ENCODE data around the gene CEACAM18. TPM values are rescaled to one million over a fixed set of nuclear protein-coding genes. Genes with fewer than 3 reads are reported as not detected.
"Not testable (repeated sequence)": the region's sequence is repeated elsewhere in the genome, so short reads cannot be mapped to it uniquely, and the experiment has no call there.

The CEACAM18 gene
- total RNA-seq, 1 experiment from 2014 or later, result not detected

DNA sequence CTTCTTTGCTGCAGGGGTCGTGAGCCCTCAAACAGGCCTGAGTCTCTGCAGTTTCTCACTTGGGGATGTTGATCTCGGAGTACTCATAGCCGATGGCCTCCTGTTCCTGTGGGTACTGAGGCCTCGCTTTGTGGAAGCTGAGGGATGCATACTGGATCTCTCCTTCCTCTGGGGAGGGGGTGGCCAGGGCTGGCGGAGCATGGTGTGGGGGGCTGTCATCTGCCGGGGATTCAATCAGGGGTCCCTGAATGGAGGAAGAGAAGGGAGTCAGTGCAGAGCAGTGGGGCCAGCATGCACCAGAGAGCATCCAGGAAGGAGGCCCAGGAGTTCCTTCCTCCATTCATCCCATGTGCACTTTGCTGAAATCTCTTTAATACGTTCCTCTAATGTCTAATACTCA lies 13.2 kb downstream of the CEACAM18 start:
- no peaks in the 10 kb centered on the region for H3K36me3 ChIP-seq (ENCODE audit: insufficient read depth, low read length)
- no peaks in the 10 kb centered on the region for H3K9me2 ChIP-seq (replicated peaks; ENCODE audit: insufficient read depth, low read length)
- H3K4me1 ChIP-seq (ENCODE audit: low read length), result no peaks in the 10 kb centered on the region
- H4K20me1 ChIP-seq (ENCODE audit: insufficient read depth, low read depth, low read length), result no peaks in the 10 kb centered on the region
- no peak overlapping the region for H3K27ac ChIP-seq (ENCODE audit: low read length)
- no peak for DNase-seq
- H3K4me3 ChIP-seq (ENCODE audit: low read length), result no peak overlapping the region
- no peak overlapping the region for H3K9ac ChIP-seq (ENCODE audit: low read length)
- no peak overlapping the region for H2AFZ ChIP-seq (ENCODE audit: low read length)
- no peaks in the 10 kb centered on the region for H3K79me2 ChIP-seq (ENCODE audit: low read length)
- H3K4me2 ChIP-seq (ENCODE audit: low read depth, low read length, poor library complexity, severe bottlenecking), result no peak overlapping the region
- no peaks in the 10 kb centered on the region for H3K27me3 ChIP-seq (ENCODE audit: low read length)
- H3K9me3 ChIP-seq (ENCODE audit: low read length), result no peaks in the 10 kb centered on the region

DNA sequence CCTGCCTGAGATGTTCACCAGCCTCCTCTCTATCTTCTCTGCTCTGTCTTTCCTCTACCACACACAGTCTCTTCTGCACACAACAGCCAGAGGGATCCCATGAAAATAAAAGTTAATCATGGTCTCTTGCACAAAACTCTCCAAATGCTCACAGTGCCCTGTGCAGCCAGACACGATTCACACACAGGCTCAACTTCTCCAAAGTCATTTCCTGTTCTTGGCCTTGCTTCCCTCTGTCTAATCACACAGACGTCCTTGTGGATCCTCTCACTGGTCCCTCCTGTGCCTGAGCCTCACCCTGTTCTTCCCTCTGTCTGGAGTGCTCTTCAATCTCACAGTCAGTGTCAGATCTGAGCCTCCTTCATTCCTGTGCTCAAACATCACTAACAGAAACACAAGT lies 15.4 kb downstream of the CEACAM18 start:
- H3K36me3 ChIP-seq (ENCODE audit: insufficient read depth, low read length), result no peaks in the 10 kb centered on the region
- H3K27ac ChIP-seq (ENCODE audit: low read length), result no peak overlapping the region
- DNase-seq, result no peak
- no peaks in the 10 kb centered on the region for H3K79me2 ChIP-seq (ENCODE audit: low read length)
- no peaks in the 10 kb centered on the region for H3K27me3 ChIP-seq (ENCODE audit: low read length)
- no peaks in the 10 kb centered on the region for H3K4me1 ChIP-seq (ENCODE audit: low read length)
- H2AFZ ChIP-seq (ENCODE audit: low read length), result no peak overlapping the region
- no peaks in the 10 kb centered on the region for H4K20me1 ChIP-seq (ENCODE audit: insufficient read depth, low read depth, low read length)
- no peaks in the 10 kb centered on the region for H3K9me3 ChIP-seq (ENCODE audit: low read length)
- no peak overlapping the region for H3K4me2 ChIP-seq (ENCODE audit: low read depth, low read length, poor library complexity, severe bottlenecking)
- H3K4me3 ChIP-seq (ENCODE audit: low read length), result no peak overlapping the region
- H3K9ac ChIP-seq (ENCODE audit: low read length), result no peak overlapping the region
- no peaks in the 10 kb centered on the region for H3K9me2 ChIP-seq (replicated peaks; ENCODE audit: insufficient read depth, low read length)

DNA sequence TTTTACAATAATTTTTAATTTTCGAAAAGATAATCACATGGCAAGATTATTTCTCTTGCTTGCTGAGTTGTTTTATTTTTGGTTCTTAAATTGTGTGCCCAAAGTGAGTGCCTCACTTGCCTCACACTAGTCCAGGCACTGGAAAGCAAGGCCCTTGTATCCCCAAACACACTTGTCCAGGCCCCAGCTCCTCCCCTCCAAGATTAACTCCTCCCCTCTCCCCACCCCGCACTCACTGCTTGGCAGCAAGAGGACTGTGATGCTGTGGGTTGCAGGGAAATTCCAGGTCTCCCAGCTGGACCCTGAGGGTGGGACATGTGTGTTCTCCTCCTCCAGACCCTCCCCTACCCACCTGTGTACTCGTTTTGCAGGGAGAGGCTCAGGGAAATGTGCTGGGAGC lies 19.3 kb downstream of the CEACAM18 start:
- no peaks in the 10 kb centered on the region for H3K4me1 ChIP-seq (ENCODE audit: low read length)
- no peak for DNase-seq
- H3K27me3 ChIP-seq (ENCODE audit: low read length), result no peaks in the 10 kb centered on the region; the same call in 1 of the 2 replicates
- H3K9ac ChIP-seq (ENCODE audit: low read length), result no peak overlapping the region
- H2AFZ ChIP-seq (ENCODE audit: low read length), result no peak overlapping the region
- H3K4me2 ChIP-seq (ENCODE audit: low read depth, low read length, poor library complexity, severe bottlenecking), result no peak overlapping the region
- H3K79me2 ChIP-seq (ENCODE audit: low read length), result no peaks in the 10 kb centered on the region
- no peaks in the 10 kb centered on the region for H3K36me3 ChIP-seq (ENCODE audit: insufficient read depth, low read length)
- H3K9me3 ChIP-seq (ENCODE audit: low read length), result no peaks in the 10 kb centered on the region
- no peaks in the 10 kb centered on the region for H4K20me1 ChIP-seq (ENCODE audit: insufficient read depth, low read depth, low read length)
- H3K9me2 ChIP-seq (replicated peaks; ENCODE audit: insufficient read depth, low read length), result no peaks in the 10 kb centered on the region
- H3K27ac ChIP-seq (ENCODE audit: low read length), result no peak overlapping the region
- no peak overlapping the region for H3K4me3 ChIP-seq (ENCODE audit: low read length)

DNA sequence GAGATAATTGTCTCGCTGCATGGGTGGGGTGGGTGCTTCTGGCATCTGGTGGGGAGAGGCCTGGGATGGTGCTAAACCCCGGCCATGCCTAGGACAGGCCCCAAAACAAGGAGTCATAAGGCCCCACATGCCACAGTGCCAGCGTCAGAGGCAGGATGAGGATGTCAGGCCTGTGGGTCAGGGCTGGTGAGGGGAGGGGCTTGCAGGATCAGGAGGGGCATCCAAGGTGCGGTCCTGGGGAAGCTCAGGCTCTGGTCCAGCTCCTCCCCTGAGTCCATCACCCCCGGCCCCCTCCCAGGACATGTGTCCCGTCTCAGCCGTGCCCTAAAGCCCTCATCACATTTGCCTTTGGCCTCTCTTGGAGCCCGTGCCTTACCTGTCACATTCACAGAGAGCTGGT lies 22.6 kb downstream of the CEACAM18 start:
- DNase-seq; H3K9me2 ChIP-seq (replicated peaks; ENCODE audit: insufficient read depth, low read length); H4K20me1 ChIP-seq (ENCODE audit: insufficient read depth, low read depth, low read length); H3K79me2 ChIP-seq (ENCODE audit: low read length); H3K27me3 ChIP-seq (ENCODE audit: low read length); H3K36me3 ChIP-seq (ENCODE audit: insufficient read depth, low read length); H3K4me3 ChIP-seq (ENCODE audit: low read length); H3K9me3 ChIP-seq (ENCODE audit: low read length); H3K27ac ChIP-seq (ENCODE audit: low read length); H3K4me1 ChIP-seq (ENCODE audit: low read length); H3K4me2 ChIP-seq (ENCODE audit: low read depth, low read length, poor library complexity, severe bottlenecking); H3K9ac ChIP-seq (ENCODE audit: low read length); H2AFZ ChIP-seq (ENCODE audit: low read length): not testable (repeated sequence)

DNA sequence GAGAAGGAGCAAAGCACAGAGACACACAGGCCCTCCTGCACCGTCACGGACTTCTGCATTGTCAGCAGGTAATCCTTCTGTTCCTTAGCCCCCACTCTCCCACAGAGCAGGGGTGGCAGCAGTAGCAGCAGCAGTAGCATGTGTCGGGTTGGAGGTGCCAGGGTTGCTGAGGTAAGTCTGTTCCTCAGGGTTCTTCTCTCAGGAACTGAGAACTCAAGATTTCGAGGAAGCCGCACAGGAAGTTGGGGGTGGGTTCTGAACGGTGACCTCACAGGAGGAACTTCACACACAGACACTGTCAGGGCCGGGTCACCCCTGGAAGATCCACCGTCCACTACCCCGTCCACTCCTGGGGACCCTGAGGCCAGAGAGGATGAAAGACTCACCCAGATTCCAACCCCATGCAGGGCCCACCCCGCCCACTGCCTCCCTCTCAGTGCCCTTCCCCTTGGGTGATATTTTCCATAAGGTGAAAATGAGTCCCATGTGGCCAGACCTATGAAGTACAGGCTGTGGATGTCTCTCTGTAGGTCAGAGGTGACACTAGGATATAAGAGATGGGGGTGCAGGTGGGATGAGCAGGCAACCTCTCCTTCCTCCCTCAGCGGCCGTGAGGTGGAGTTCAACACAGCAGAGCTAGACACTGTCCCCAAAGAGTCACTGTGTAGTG lies 23.4 kb downstream of the CEACAM18 start, which contains the start of gene SIGLEC12:
TSS of gene SIGLEC12 (minus strand) at position 207 of the 670 bp plus-strand sequence. CDS start at position 140, 67 bp downstream.
- no peak within 1 kb of the TSS for H3K4me2 ChIP-seq (ENCODE audit: low read depth, low read length, poor library complexity, severe bottlenecking)
- no peaks in the 10 kb centered on the region for H4K20me1 ChIP-seq (ENCODE audit: insufficient read depth, low read depth, low read length)
- no peaks in the 10 kb centered on the region; the same call in 1 of the 2 replicates for H3K27me3 ChIP-seq (ENCODE audit: low read length)
- H3K4me1 ChIP-seq (ENCODE audit: low read length), result no peaks in the 10 kb centered on the region
- H3K9me3 ChIP-seq (ENCODE audit: low read length), result no peaks in the 10 kb centered on the region
- H3K79me2 ChIP-seq (ENCODE audit: low read length), result no peaks in the 10 kb centered on the region
- no peaks in the 10 kb centered on the region for H3K9me2 ChIP-seq (replicated peaks; ENCODE audit: insufficient read depth, low read length)
- no peak within 1 kb of the TSS for H2AFZ ChIP-seq (ENCODE audit: low read length)
- no peak within 1 kb of the TSS for H3K9ac ChIP-seq (ENCODE audit: low read length)
- no peak within 1 kb of the TSS for H3K4me3 ChIP-seq (ENCODE audit: low read length)
- DNase-seq, result no peak
- no peak within 1 kb of the TSS for H3K27ac ChIP-seq (ENCODE audit: low read length)
- no peaks in the 10 kb centered on the region for H3K36me3 ChIP-seq (ENCODE audit: insufficient read depth, low read length)

DNA sequence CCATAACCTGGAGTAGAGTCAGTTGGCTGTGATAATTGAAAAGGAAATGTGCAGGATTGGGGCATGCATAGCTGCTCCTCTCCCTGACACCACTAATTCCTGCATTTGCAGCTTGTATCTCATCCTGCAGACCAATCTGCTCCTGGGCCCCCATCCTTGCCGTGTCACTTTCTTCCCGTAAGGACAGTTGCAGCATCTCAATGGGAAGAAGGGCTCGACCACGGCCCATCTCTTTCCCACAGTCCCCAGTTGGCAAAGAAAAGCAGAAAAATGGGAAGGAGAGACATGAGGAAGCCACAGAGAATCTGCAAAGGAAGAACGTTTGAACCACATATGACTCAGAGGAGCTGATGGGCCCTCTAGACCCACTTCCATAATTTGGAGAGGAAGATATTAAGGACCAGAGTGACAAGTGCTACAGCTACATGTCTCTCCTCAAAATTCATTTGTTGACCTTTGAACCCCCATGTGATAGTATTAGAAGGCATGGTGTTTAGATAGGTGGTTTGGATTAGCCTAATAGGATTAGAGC lies 25.0 kb downstream of the CEACAM18 start:
- Histone ChIP-seq H3K9ac (ENCODE audit: low read length) (no peak overlapping the region), H3K4me3 (ENCODE audit: low read length) (no peak overlapping the region), H3K9me2 (replicated peaks; ENCODE audit: insufficient read depth, low read length) (no peaks in the 10 kb centered on the region), H3K27me3 (ENCODE audit: low read length) (no peaks in the 10 kb centered on the region; the same call in 1 of the 2 replicates), H3K4me1 (ENCODE audit: low read length) (no peaks in the 10 kb centered on the region), H4K20me1 (ENCODE audit: insufficient read depth, low read depth, low read length) (no peaks in the 10 kb centered on the region), H3K27ac (ENCODE audit: low read length) (no peak overlapping the region), H3K4me2 (ENCODE audit: low read depth, low read length, poor library complexity, severe bottlenecking) (no peak overlapping the region), H3K36me3 (ENCODE audit: insufficient read depth, low read length) (no peaks in the 10 kb centered on the region), H2AFZ (ENCODE audit: low read length) (no peak overlapping the region), H3K79me2 (ENCODE audit: low read length) (no peaks in the 10 kb centered on the region), H3K9me3 (ENCODE audit: low read length) (no peaks in the 10 kb centered on the region)
- no peak for DNase-seq

DNA sequence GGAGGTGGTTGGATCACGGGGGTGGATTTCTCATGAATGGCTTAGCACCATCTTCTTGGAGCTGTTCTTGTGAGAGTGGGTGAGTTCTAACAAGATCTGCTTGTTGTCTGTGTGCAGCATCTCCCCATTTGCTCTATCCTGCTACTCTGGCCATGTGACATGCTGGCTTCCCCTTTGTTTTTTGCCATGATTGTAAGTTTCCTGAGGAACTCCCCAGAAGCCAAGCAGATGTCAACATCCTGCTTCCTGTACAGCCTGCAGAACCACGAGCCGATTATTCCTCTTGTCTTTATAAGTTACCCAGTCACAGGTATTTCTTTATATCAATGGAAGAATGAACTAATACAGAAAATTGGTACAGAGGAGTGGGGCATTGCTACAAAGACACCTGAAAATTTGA lies 25.6 kb downstream of the CEACAM18 start:
- Histone ChIP-seq H3K4me3 (ENCODE audit: low read length) (no peak overlapping the region), H3K36me3 (ENCODE audit: insufficient read depth, low read length) (no peaks in the 10 kb centered on the region), H3K4me2 (ENCODE audit: low read depth, low read length, poor library complexity, severe bottlenecking) (no peak overlapping the region), H3K9me2 (replicated peaks; ENCODE audit: insufficient read depth, low read length) (no peaks in the 10 kb centered on the region), H3K4me1 (ENCODE audit: low read length) (no peaks in the 10 kb centered on the region), H3K27me3 (ENCODE audit: low read length) (no peaks in the 10 kb centered on the region; the same call in 1 of the 2 replicates), H3K9me3 (ENCODE audit: low read length) (no peaks in the 10 kb centered on the region), H4K20me1 (ENCODE audit: insufficient read depth, low read depth, low read length) (no peaks in the 10 kb centered on the region), H3K9ac (ENCODE audit: low read length) (no peak overlapping the region), H3K79me2 (ENCODE audit: low read length) (no peaks in the 10 kb centered on the region), H3K27ac (ENCODE audit: low read length) (no peak overlapping the region), H2AFZ (ENCODE audit: low read length) (no peak overlapping the region)
- no peak for DNase-seq

DNA sequence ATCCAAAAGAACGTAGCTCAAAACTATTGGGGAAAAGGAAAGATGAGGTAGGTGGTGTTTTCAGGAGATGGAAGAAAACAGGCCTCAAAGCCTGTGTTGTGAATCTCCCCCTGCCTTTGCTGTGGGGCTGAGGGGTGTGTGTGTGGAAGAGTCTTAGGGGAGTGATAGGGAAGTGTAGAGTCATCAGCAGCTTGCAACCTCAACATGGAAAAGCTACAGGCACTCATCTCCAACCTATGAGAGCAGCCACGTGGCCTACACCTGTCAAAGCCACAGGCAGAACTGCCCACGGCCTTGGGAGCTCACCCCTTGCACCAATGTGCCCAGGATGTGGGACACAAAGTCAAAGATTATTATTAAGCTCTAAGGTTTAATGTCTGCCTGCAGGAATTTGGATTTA lies 27.6 kb downstream of the CEACAM18 start:
- no peak overlapping the region for H2AFZ ChIP-seq (ENCODE audit: low read length)
- H3K9ac ChIP-seq (ENCODE audit: low read length), result no peak overlapping the region
- H3K27ac ChIP-seq (ENCODE audit: low read length), result no peak overlapping the region

More for the DNA sequence above, 27.6 kb downstream of the CEACAM18 start:
- H3K4me3 ChIP-seq (ENCODE audit: low read length), result no peak overlapping the region
- H3K36me3 ChIP-seq (ENCODE audit: insufficient read depth, low read length), result no peaks in the 10 kb centered on the region
- no peaks in the 10 kb centered on the region for H3K9me2 ChIP-seq (replicated peaks; ENCODE audit: insufficient read depth, low read length)
- H3K4me2 ChIP-seq (ENCODE audit: low read depth, low read length, poor library complexity, severe bottlenecking), result no peak overlapping the region
- H4K20me1 ChIP-seq (ENCODE audit: insufficient read depth, low read depth, low read length), result no peaks in the 10 kb centered on the region
- H3K9me3 ChIP-seq (ENCODE audit: low read length), result no peaks in the 10 kb centered on the region
- no peaks in the 10 kb centered on the region for H3K79me2 ChIP-seq (ENCODE audit: low read length)
- H3K4me1 ChIP-seq (ENCODE audit: low read length), result peaks cover 7% of the 10 kb centered on the region
- DNase-seq, result no peak
- no peaks in the 10 kb centered on the region for H3K27me3 ChIP-seq (ENCODE audit: low read length)

Data from Karpas-422 (cell line).